Nucleus accumbens (tissue), 56 donors: ENCODE results near the gene ZNF688.

Experiments used
- DNase-seq, 56 donors: peaks; one replicate each; lab custom pipeline; 2025; lab: John Stamatoyannopoulos, UW

The ZNF688 gene

DNA sequence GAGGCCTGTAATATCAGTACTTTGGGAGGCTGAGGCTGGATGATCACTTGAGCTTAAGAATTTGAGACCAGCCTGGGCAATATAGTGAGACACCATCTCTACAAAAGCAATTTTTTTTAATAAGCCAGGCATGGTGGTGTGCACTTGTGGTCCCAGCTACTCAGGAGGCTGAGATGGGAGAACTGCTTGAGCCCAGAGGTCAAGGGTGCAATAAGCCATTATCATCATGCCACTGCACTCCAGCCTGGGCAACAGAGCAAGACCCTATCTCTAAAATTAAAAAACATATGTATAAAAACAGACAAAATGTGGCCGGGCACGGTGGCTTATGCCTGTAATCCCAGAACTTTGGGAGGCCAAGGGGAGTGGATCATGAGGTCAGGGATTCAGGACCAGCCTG is 17.1 kb upstream of the ZNF688 start:
- DNase-seq = no peak

DNA sequence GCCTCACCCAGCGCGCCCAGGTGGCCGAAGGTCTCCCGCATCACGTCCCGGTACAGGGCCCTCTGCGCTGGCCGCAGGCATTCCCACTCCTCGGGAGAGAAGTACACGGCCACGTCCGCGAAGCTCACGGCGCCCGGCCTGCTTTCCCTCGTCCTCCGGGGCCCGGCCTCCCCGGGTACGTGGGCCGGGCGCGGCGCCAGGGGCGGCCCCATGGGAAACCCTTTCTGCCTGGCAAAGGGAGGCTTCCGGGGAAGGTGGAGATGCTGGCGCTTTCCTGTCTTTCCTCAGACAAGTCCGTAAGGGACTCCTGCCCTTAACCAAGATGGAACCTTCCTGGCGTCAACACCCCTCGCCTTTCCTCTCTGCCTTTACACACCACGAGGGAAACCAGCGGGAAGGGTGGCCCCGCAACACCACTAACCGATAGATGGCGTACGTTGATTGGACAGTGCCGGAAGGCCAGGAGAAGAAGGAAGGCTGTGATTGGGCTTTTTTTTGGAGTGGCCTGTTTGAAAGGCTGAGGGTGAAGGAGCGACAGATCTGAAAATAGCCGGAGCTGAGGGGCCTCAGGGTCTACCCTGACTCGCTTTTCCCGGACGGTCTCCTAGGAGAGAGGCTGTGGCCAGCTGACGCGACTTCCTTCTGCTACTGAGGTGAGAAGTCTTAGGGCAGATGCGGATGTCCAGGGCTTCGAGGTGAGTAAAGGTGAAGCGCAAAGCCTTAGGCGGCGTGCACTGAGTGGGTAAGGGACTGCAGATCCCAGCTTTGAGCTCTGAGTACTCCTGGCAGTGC is 14.1 kb upstream of the ZNF688 start, which contains the start of gene ZNF785:
Gene ZNF785, minus strand, starts transcription at position 298 of the 792 bp plus-strand sequence. Its CDS starts 86 bp downstream, at position 212.
- peak; percentile 62 to 99 (median 94) for DNase-seq

DNA sequence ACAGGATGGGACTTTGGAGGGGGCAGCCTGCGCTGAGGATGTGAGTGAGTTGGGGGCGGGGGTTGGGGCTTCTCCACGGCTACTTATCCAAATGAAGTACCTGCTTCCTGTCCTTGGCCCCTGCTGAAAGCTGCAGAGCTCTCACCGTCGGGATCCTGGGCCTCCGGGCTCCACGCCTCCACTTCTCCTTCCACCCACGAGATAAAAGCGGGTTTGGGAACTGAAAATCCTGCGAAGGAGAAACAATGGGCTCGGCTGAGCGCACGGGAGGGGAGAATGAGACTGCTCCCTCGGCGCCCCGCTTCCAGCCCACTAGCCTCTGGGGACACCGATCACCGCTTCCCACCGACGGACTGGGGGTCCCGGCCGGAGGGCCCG is 13.5 kb upstream of the ZNF688 start:
- DNase-seq = peak in 9 of 56 donors; percentile 17 to 63 (median 54)

DNA sequence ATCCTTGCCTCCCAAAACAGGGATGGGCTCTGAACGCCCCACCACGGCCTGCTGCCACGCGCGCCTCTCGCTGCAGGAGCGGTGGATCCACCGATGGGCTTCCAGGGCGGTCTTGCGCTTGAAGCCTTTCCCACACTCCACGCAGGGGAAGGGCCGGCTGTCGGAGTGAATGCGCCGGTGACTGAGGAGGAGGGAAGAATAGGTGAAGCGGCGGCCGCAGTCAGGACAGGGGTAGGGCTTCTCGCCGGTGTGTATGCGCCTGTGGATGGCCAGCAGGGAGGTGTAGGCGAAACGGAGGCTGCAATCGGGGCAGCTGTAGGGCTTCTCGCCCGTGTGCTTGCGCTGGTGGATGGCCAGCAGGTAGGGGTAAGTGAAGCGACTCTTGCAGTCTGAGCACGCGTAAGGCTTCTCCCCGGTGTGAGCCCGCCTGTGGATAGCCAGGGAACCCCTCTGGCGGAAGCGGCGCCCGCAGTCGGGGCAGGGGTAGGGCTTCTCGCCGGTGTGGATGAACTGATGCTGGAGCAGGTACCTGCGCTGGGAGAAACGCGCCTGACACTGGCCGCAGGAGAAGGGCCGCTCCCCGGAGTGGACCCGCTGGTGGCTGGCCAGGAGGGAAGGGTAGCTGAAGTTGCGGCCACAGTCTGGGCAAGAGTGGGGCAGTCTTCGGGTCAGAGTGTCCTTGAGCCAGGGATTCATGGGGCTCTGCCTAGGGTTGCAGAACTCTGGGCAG is 11.3 kb upstream of the ZNF688 start:
- DNase-seq = no peak

DNA sequence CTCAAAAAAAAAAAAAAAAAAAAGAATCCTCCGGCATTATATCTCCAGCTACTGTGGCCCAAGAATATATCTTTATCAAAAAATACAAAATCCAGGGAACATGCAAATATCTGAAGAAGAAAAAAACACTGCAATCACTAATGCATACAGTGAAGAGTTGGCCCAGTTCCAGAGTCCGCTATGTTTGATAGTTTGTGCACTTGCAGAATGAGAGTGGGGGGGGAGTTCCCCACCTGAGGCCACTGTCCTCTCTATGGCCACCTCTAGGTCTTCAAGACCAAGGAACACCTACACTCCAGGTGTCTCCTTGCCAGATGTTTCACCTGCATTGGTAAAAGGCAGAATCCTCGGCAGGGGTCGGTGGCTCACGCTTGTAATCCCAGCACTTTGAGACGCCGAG is 9.9 kb upstream of the ZNF688 start:
- no peak for DNase-seq

DNA sequence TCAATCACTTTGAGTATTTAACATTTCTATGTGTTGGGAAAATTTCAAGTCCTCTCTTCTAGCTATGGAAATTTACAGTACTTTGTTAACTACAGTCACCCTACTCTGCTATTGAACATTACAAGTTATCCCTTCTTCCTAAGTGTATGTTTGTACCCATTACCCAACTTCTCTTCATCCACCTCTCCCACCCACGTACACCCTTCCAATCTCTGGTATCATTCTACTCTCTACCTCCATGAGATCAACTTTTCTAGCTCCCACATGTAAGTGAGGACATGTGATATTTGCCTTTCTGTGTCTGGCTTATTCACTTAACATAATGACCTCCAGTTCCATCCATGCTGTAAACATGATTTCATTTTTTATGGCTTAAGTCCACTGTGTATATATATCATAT is 3.2 kb upstream of the ZNF688 start:
- DNase-seq = no peak

DNA sequence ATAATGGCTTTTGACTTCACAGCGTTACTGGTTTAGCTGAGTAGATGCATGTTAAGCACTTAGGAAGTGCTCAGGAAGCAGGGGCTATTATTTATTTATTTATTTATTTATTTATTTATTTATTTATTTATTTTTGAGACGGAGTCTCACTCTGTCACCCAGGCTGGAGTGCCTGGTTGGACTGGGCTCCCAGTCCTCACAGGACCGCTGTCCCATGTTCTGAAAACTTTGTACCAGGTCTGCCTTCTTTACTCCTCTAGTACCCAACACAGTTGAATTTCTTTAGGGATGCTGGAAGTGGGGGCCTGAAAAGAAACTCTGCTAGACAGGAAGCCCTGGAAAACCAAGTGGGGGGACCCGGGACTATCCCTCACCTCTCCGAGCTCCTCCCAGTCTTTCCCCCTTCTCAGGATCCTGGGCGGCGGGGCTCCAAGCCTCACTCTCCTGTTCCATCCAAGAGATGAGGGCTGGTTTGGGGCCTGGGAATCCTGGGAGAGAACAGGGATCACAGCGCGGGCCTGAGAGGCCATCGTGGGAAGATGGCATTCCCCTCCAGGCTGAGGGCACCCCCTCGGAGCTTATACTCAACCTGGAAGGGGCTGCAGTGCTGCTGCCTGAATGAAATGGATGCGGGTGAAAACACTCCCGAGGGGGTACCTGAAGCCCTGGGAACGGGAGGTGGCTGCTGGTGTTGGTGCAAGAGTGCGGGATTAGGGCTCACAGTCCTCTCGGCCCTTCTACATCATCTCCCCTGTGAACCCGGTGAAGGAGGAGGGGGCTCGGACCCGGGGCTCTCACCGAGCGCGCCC is 674 bp downstream of the ZNF688 start:
- peak in 28 of 56 donors; percentile 15 to 73 (median 46) for DNase-seq

DNA sequence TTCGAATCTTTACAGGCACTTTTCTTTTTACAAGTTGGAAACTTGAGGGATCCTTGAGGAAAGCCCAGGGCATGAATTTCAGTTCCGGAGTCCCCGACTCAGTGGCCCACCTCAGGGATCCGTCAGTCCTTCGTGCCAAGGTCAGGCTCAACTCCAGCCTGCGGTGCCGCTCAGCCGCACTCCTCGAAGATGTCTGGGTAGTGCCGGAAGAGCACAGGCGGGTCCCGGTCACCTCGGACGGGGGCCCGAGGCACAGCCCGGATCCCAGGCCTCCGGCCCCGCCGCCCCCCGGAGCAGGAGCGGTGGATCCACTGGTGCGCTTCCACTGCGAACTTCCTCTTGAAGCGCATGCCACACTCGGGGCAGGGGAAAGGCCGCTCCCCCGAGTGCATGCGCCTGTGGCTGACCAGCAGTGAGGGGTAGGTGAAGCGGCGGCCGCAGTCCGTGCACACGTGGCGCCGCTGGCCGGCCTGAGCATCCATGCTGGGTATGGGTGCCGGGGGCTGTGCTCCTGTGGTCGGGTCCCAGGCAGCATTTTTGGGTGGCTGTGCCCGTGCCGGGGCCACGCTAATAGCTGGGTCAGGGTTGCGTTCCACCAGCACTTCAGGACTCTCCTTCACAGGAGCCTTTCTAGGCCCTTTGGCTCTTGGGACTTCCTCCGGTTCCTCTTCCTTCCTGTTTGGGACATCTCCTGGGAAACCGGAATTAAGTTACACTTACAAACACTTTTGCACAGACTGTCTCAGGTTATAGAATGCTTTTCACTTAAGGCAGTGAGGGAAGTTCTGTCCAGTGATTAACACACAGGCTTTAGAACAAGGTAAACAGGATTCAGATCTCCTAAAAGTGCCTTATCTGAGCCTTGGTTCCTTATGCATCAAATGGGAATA is 1.5 kb downstream of the ZNF688 start:
- no peak for DNase-seq

DNA sequence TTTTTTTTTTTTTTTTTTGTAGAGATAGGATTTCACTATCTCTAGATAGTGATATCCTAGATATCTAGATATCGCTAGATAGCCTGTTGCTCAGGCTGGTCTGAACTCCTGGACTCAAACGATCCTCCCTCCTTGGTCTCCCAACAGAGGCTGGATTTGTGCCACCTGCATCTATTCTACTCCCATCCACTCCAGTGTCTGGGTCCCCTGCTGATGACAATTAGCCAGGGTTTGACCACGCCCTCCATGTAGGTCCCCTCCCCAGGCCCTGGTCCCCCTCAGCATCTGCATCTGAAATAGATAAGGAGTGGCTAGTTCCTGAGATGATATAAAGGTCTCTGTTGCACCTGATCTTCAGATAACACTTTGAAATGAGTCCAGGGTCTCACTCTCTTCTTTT is 2.2 kb downstream of the ZNF688 start:
- no peak for DNase-seq

DNA sequence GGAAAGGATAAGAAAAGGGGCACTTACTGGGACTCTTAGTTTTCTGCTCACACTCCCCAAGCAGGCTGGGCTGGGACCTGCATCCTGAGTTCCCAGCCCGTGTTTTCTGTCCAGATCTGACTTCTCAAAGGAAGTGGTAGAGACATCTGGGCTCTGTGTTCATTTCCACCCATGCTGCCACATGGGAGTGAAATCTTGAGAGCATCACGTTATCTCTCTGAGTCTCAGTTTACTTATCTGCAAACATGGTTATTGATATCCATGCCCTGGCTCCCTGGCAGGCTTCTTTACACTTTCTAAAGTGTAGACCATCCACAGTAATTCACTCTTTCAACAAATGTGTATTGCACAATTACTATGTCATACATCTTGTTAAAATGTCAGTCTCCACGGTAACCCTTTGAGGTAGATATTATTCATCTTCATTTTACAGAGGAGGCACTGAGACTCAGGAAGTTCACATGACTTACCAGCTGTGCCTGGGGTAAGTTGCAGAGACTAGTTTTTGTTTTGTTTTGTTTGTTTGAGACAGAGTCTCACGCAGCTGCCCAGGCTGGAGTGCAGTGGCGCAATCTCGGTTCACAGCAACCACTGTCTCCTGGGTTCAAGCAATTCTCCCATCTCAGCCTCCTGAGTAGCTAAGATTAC is 3.4 kb downstream of the ZNF688 start:
- no peak for DNase-seq

DNA sequence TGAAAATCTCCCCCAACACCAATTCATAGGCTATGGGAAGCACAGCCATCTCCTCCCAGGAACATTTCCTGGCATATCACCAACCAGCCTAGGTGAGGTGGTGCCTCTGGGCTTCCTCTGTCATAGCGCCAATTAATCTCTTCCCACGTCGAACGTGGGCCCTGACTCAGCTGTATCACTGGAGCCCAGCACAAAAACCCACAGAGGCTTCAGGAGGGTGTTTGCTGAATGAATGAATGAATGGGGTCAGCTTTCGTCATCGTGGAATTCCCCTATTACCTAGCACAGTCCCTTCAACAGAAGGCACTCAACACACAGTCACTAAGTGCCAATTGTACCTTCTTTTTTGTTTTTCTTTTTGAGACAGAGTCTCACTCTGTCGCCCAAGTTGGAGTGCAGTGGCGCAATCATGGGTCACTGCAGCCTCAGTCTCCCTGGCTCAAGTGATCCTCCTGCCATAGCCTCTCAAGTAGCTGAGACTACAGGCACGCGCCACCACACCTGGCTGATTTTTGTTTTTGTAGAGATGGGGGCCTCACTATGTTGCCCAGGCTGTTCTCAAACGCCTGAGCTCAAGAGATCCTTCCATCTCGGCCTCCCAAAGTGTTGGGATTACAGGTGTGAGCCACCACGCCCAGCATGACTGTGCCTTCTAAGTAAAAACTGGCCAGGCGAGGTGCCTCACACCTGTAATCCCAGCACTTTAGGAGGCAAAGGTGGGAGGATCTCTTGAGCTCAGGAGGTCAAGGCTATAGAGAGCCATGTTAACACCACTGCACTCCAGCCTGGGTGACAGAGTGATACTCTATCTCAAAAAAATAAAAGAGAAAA is 4.1 kb downstream of the ZNF688 start:
- DNase-seq = peak in 15 of 56 donors; percentile 2 to 42 (median 20)

DNA sequence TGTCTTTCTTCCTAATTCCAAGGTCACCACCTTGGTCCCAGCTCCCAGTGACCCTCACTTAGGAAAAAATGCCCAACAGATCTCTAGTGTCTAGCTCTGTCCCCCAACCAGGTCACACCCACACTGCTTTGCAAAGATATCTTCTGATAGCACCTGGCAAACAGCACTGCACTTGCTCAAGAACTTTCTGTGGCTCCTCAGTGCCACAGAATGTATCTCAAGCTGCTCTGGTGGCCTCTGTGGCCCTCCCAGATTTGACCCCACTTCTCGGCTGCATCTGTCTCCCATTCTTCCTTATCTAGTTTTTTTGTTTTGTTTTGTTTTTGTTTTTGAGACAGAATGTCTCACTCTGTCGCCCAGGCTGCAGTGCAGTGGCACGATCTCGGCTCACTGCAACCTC is 5.0 kb downstream of the ZNF688 start:
- no peak for DNase-seq

DNA sequence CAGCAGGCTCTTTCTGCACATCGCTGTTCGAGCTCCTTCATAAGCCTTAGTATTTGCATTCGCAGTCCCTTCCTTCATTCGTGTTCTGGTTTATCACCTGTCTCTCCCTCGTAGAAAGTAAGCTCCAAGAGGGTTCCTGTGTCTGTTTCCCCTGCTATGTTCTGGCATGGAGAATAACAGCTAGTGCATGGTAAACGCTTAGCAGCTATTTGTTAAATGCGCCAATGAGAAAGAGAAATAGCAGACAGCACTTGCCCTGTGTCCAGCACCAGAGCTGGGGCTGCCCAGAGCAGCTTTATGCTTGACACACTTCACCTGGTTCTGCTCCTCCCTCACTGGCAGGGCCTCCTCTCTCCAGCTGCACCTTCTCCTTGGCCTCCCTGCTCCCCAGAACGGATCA is 5.5 kb downstream of the ZNF688 start:
- no peak for DNase-seq

DNA sequence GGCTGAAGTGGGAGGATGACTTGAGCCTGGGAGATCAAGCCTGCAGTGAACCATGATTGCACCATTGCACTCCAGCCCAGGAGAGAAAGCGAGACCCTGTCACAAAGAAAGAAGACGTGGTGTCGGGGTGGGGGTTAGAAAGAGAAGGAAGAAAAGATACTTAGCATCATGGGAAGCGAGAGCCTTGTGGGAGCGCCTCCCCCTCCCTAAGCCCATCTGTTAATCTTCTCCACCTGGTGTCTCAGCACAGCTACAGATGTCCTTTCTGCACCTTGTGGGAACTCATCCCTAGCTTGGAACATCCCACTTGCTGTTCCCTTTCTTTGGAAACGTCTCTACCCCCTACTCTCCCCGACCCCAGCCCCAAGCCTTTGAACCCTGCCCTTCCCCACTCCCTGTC is 6.0 kb downstream of the ZNF688 start:
- DNase-seq = no peak

DNA sequence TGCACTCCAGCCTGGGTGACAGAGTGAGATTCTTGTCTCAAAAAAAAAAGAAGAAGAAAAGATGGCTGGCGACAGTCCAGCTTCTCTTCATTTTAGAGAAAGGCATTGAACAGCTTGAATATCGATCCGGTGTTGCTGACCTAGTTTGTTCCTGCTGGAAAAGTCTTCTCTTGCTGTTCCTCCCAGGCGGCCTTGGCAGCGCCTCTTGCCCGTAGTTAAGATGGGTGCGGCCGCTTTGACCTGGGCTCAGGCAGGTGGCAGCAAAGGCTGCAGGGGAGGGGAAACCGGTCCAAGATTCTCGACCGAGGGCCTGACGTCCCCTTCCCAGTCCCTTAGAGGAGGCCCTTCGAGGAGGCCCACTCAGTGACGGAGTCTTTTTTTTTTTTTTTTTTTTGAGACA is 9.5 kb downstream of the ZNF688 start:
- DNase-seq = no peak

DNA sequence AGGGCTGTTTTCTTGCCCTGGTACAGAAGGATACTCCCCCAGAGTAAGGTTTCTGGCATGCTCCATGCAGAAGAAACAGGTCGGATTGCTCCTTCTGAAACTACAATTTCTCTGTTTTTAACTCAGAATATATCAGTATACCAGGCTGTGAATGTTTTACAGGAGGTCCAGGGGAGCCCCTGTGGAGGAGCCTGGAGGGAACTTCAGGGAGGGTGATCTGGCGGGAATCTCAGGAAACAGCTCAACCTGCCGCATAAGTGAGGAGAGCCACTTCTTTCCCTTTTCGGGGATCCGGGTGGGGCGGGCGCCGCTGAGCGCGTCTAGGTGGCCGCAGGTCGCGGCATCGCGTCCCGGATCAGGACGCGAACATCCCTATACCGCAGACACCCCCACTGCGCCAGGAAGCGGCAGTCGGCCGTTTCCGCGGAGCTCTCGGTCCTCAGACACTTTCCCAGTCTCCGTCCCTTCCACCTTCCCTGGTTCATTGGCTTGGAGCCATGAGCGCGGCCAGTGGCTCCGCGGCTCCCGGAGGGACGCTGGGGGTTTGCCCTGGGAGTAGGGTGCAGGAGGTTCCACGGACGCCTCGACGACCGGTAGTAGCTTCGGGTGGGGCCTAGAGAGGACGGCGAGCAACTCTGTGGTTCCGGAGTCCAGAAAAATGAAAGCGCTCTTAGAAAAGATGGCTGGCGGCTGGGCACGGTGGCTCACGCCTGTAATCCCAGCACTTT is 10.3 kb downstream of the ZNF688 start:
- peak in 4 of 56 donors; percentile 3 to 10 (median 8) for DNase-seq

DNA sequence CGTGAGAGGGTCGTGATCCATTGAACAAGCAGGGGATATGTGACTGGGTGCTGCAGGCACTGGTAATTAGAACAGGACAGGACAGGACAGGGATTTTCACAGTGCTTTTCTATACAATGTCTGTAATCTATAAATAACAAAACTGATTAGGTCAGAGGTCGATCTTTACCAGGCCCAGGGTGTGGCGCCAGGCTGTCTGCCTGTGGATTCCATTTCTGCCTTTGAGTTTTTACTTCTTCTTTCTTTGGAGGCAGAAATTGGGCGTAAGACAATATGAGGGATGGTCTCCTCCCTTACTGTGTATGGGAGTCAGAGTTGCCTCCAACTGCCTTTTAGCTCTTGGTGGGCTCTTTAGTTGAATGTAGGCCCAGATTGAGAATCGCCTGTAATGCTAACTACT is 11.8 kb downstream of the ZNF688 start:
- no peak for DNase-seq

DNA sequence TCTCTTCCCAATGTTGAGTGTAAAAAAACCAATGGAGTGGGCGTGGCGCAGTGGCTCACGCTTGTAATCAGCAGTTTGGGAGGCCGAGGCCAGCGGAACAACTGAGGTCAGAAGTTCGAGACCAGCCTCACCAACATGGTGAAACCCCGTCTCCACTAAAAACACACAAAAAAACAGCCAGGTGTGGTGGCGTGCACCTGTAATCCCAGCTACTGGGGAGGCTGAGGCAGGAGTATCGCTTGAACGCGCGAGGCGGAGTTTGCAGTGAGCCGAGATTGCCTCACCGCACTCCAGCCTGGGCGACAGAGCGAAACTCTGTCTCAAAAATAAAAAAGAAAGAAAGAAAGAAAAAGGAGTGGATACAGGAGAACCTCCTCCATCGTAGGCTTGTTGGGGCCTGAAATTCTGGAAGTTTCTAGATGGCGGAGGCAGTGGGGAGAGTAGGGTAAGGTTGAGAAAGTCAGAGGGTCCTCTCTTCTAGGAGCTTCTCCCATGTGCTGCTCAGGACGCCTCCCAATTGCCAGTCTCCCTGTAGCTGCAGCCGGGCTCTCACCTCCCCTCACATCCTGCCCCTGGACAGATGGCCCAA is 12.6 kb downstream of the ZNF688 start:
- no peak for DNase-seq
